Measurements from ENCODE around the gene PPP1R1C.
"Not testable (repeated sequence)": the region's sequence is repeated elsewhere in the genome, so short reads cannot be mapped to it uniquely, and the experiment has no call there.

Gene PPP1R1C

GRCh38 chr2:182015334-182016109, 29.9 kb downstream of the PPP1R1C start:
- no peak for DNase-seq (ENCODE audit: low read depth in 2 of 2)

- no peak for DNase-seq (ENCODE audit: low read depth in 2 of 2)
These were observed 32.6 kb downstream of the PPP1R1C start for GRCh38 chr2:182018218-182018617.

- no peak for DNase-seq (ENCODE audit: low read depth in 2 of 2)
These were observed 34.1 kb downstream of the PPP1R1C start for GRCh38 chr2:182019731-182020130.

- DNase-seq (ENCODE audit: low read depth in 2 of 2) = no peak
These were observed 34.8 kb downstream of the PPP1R1C start for GRCh38 chr2:182020286-182021070.

- DNase-seq (ENCODE audit: low read depth in 2 of 2) = no peak
These were observed 37.6 kb downstream of the PPP1R1C start for GRCh38 chr2:182023235-182023634.

GRCh38 chr2:182030875-182031274, 45.2 kb downstream of the PPP1R1C start:
- not testable (repeated sequence) for DNase-seq (ENCODE audit: low read depth in 2 of 2)

GRCh38 chr2:182031956-182032355, 46.3 kb downstream of the PPP1R1C start:
- no peak for DNase-seq (ENCODE audit: low read depth in 2 of 2)

- DNase-seq (ENCODE audit: low read depth in 2 of 2) = no peak
These were observed 47.8 kb downstream of the PPP1R1C start for GRCh38 chr2:182033449-182033848.

- no peak for DNase-seq (ENCODE audit: low read depth in 2 of 2)
These were observed 52.9 kb downstream of the PPP1R1C start for GRCh38 chr2:182038576-182038975.

GRCh38 chr2:182043021-182043420, 57.4 kb downstream of the PPP1R1C start:
- no peak for DNase-seq (ENCODE audit: low read depth in 2 of 2)

GRCh38 chr2:182043861-182044260, 58.2 kb downstream of the PPP1R1C start:
- no peak for DNase-seq (ENCODE audit: low read depth in 2 of 2)

- no peak for DNase-seq (ENCODE audit: low read depth in 2 of 2)
These were observed 61.9 kb downstream of the PPP1R1C start for GRCh38 chr2:182047544-182047943.

GRCh38 chr2:182048088-182048487, 62.4 kb downstream of the PPP1R1C start:
- DNase-seq (ENCODE audit: low read depth in 2 of 2) = no peak

GRCh38 chr2:182048621-182049020, 63.0 kb downstream of the PPP1R1C start:
- no peak for DNase-seq (ENCODE audit: low read depth in 2 of 2)

- DNase-seq (ENCODE audit: low read depth in 2 of 2) = no peak
These were observed 63.9 kb downstream of the PPP1R1C start for GRCh38 chr2:182049372-182050148.

GRCh38 chr2:182050333-182051135, 64.9 kb downstream of the PPP1R1C start:
- DNase-seq (ENCODE audit: low read depth in 2 of 2) = no peak

- DNase-seq (ENCODE audit: low read depth in 2 of 2) = no peak
These were observed 70.3 kb downstream of the PPP1R1C start for GRCh38 chr2:182055993-182056392.

GRCh38 chr2:182057002-182057401, 71.3 kb downstream of the PPP1R1C start:
- DNase-seq (ENCODE audit: low read depth in 2 of 2) = no peak

GRCh38 chr2:182058056-182058455, 72.4 kb downstream of the PPP1R1C start:
- no peak for DNase-seq (ENCODE audit: low read depth in 2 of 2)

GRCh38 chr2:182061739-182062138, 76.1 kb downstream of the PPP1R1C start:
- no peak for DNase-seq (ENCODE audit: low read depth in 2 of 2)

- no peak for DNase-seq (ENCODE audit: low read depth in 2 of 2)
These were observed 76.8 kb downstream of the PPP1R1C start for GRCh38 chr2:182062329-182062972.

All from stimulated activated CD4-positive, alpha-beta T cell treated with anti-CD3 and anti-CD28 coated beads, Interleukin-4, amount 100 ng/mL, for 48 hours (primary cell).